Loucy (cell line): ENCODE results near the gene PLEKHB2.
A peak's percentile ranks its signal among the peaks of the same experiment; 100 is the strongest.

Experiments
- H2AFZ ChIP-seq: fragments of 200-600 bp; sonication (generic); 2 replicates; pipeline ENCODE4 v1.6.0; 2016; ENCODE audit warnings: antibody characterized with exemption, mild to moderate bottlenecking, low read length, moderate library complexity
- H3F3A ChIP-seq: fragments of 200-600 bp; 2 replicates; pipeline ENCODE4 v1.6.0; 2016; ENCODE audit warnings: antibody characterized with exemption, low read depth, mild to moderate bottlenecking
- H3K27me3 ChIP-seq: fragments of 200-600 bp; sonication (generic); 2 replicates; pipeline ENCODE4 v1.6.1; 2014; ENCODE audit warnings: low read length, mild to moderate bottlenecking; ENCODE audit not compliant: insufficient read depth, poor library complexity, severe bottlenecking
- H3K36me3 ChIP-seq: fragments of 200-600 bp; sonication (generic); 2 replicates; pipeline ENCODE4 v1.6.1; 2016; ENCODE audit warnings: low read length; ENCODE audit not compliant: insufficient read depth
- H3K4me1 ChIP-seq: fragments of 200-600 bp; sonication (generic); 2 replicates; pipeline ENCODE4 v1.5.1; 2014; ENCODE audit warnings: low read length, mild to moderate bottlenecking; ENCODE audit not compliant: insufficient read depth, poor library complexity, severe bottlenecking
- H3K4me2 ChIP-seq: fragments of 200-600 bp; sonication (generic); 2 replicates; pipeline ENCODE4 v1.6.0; 2014; ENCODE audit warnings: antibody characterized with exemption, low read length, low read depth, mild to moderate bottlenecking; ENCODE audit not compliant: poor library complexity, severe bottlenecking
- H3K4me3 ChIP-seq: fragments of 200-600 bp; sonication (generic); 2 replicates; pipeline ENCODE4 v1.5.1; 2014; ENCODE audit warnings: low read length, mild to moderate bottlenecking, mixed read lengths; ENCODE audit not compliant: poor library complexity, severe bottlenecking
- H3K79me2 ChIP-seq: fragments of 200-600 bp; sonication (generic); 2 replicates; pipeline ENCODE4 v1.6.1; 2014; ENCODE audit warnings: low read length; ENCODE audit not compliant: insufficient read depth
- H3K9ac ChIP-seq: fragments of 200-600 bp; sonication (generic); 2 replicates; pipeline ENCODE4 v1.6.0; 2014; ENCODE audit warnings: mild to moderate bottlenecking, low read depth, low read length, moderate library complexity; ENCODE audit not compliant: poor library complexity, severe bottlenecking
- H3K9me2 ChIP-seq: fragments of 200-600 bp; sonication (generic); replicated peaks from 2 replicates; pipeline ENCODE4 v1.6.1; 2016; ENCODE audit warnings: low read depth, low read length, mixed read lengths
- H3K9me3 ChIP-seq: fragments of 200-600 bp; sonication (generic); 2 replicates; pipeline ENCODE4 v1.6.1; 2014; ENCODE audit warnings: mild to moderate bottlenecking, antibody characterized with exemption, low read length, low read depth; ENCODE audit not compliant: insufficient read depth
- H4K20me1 ChIP-seq: fragments of 200-600 bp; sonication (generic); 2 replicates; pipeline ENCODE4 v1.6.0; 2014; ENCODE audit warnings: antibody characterized with exemption, low read length, mild to moderate bottlenecking; ENCODE audit not compliant: insufficient read depth, poor library complexity, severe bottlenecking
- CTCF ChIP-seq: fragments of 200-600 bp; sonication (generic); conservative IDR thresholded peaks from 2 replicates; pipeline ENCODE4 v1.5.1; 2014; ENCODE audit warnings: mild to moderate bottlenecking, antibody characterized with exemption, low read length
- EZH2phosphoT487 ChIP-seq: fragments of 200-600 bp; IDR thresholded peaks from 2 replicates; pipeline ENCODE4 v1.6.1; 2018; ENCODE audit warnings: antibody characterized with exemption, mild to moderate bottlenecking, moderate library complexity, borderline replicate concordance

PLEKHB2 gene

GRCh38 chr2:131081190-131081589 lies 23.9 kb upstream of the PLEKHB2 start:
- H3K4me1 ChIP-seq: peaks cover 12% of the 10 kb centered on the region
- H3K36me3 ChIP-seq: peaks cover 67% of the 10 kb centered on the region
- no peak overlapping the region for H3K9ac ChIP-seq
- H3F3A ChIP-seq: no peaks in the 10 kb centered on the region
- H3K27me3 ChIP-seq: no peaks in the 10 kb centered on the region
- no peaks in the 10 kb centered on the region for H3K9me3 ChIP-seq
- peaks cover 88% of the 10 kb centered on the region for H3K79me2 ChIP-seq
- H3K4me3 ChIP-seq: no peak overlapping the region
- no peaks in the 10 kb centered on the region for H3K9me2 ChIP-seq
- TF ChIP-seq CTCF (no peak), EZH2phosphoT487 (no peak)
- peaks cover 64% of the 10 kb centered on the region for H4K20me1 ChIP-seq
- H3K4me2 ChIP-seq: no peak overlapping the region
- no peak overlapping the region for H2AFZ ChIP-seq

GRCh38 chr2:131085646-131086045 lies 19.5 kb upstream of the PLEKHB2 start:
- H3K4me1 ChIP-seq: peaks cover 32% of the 10 kb centered on the region
- H3F3A ChIP-seq: no peaks in the 10 kb centered on the region
- peak overlapping the region; percentile 11 for H3K4me3 ChIP-seq
- H3K79me2 ChIP-seq: peaks cover 99% of the 10 kb centered on the region
- H3K27me3 ChIP-seq: no peaks in the 10 kb centered on the region
- no peaks in the 10 kb centered on the region for H3K9me2 ChIP-seq
- no peaks in the 10 kb centered on the region for H3K9me3 ChIP-seq
- peak overlapping the region; percentile 59 for H3K4me2 ChIP-seq
- peak overlapping the region; percentile 24 for H3K9ac ChIP-seq
- no peak overlapping the region for H2AFZ ChIP-seq
- peaks cover 37% of the 10 kb centered on the region for H3K36me3 ChIP-seq
- TF ChIP-seq EZH2phosphoT487 (no peak), CTCF (no peak)
- H4K20me1 ChIP-seq: peaks cover 88% of the 10 kb centered on the region

GRCh38 chr2:131092458-131093005 lies 12.6 kb upstream of the PLEKHB2 start:
- Histone ChIP-seq H3K9ac (peak overlapping the region; percentile 87), H3K4me1 (peaks cover 19% of the 10 kb centered on the region), H3K4me3 (peak overlapping the region; percentile 94), H4K20me1 (peaks cover 51% of the 10 kb centered on the region), H3F3A (no peaks in the 10 kb centered on the region), H3K9me2 (no peaks in the 10 kb centered on the region), H3K36me3 (peaks cover 8% of the 10 kb centered on the region; the same call in 1 of the 2 replicates), H3K79me2 (peaks cover 57% of the 10 kb centered on the region), H3K27me3 (no peaks in the 10 kb centered on the region), H3K9me3 (no peaks in the 10 kb centered on the region), H3K4me2 (peak overlapping the region; percentile 74), H2AFZ (no peak overlapping the region)
- TF ChIP-seq CTCF (no peak), EZH2phosphoT487 (no peak)
